Endothelial cell of umbilical vein (primary cell): ENCODE results near the gene CELSR3. TPM values are rescaled to one million over a fixed set of nuclear protein-coding genes. Genes with fewer than 3 reads are reported as not detected.

Source experiments
- BruUV-seq: library from RNA; stranded (reverse); fragments of 400-500 nt; replicated peaks from 2 replicates; lab custom pipeline; 2021; lab: Mats Ljungman, UMichigan
- CTCF ChIA-PET: fragments of 300-600, 350-600 bp; sonication (Branson Sonifier 250); formaldehyde crosslinking; loops from one replicate; lab custom pipeline; 2021; ENCODE audit warnings: antibody characterized with exemption, inconsistent platforms; lab: Charles Lee
- POLR2A ChIA-PET: fragments of 300-600, 350-600 bp; sonication (Branson Sonifier 250); formaldehyde crosslinking; loops from one replicate; lab custom pipeline; 2021; ENCODE audit warnings: antibody characterized with exemption, inconsistent platforms; lab: Charles Lee
- DNase-seq: peaks from one replicate; pipeline ENCODE4 v3.0.0-alpha.2; 2011; ENCODE audit warnings: low read depth, low spot score
- FAIRE-seq: peaks from 2 replicates; lab custom pipeline; 2011; peaks lifted over from hg19 to GRCh38; lab: Jason Lieb, UNC
- H2AFZ ChIP-seq: 2 replicates; pipeline ENCODE4 v1.6.0; 2012; ENCODE audit warnings: low read depth, low read length, control low read depth, inconsistent platforms
- H3K27ac ChIP-seq: 2 replicates; pipeline ENCODE4 v1.5.1; 2011; ENCODE audit warnings: low read depth, mild to moderate bottlenecking, control low read depth, low read length, moderate library complexity; ENCODE audit not compliant: insufficient read depth
- H3K27me3 ChIP-seq, 2 experiments: 2 replicates each; pipeline versions ENCODE4 v1.6.0 to v1.6.1; 2011; ENCODE audit warnings: low read length in 2 of 2, mixed read lengths in 1 of 2; ENCODE audit not compliant: control insufficient read depth in 2 of 2, insufficient read depth in 2 of 2
- H3K36me3 ChIP-seq, 2 experiments: 2 replicates in 1 of 2; 3 replicates in 1 of 2; pipeline ENCODE4 v1.5.1; 2011; ENCODE audit warnings: low read length in 2 of 2, mild to moderate bottlenecking in 1 of 2, moderate library complexity in 1 of 2; ENCODE audit not compliant: control insufficient read depth in 2 of 2, insufficient read depth in 2 of 2; ENCODE audit errors: extremely low read depth in 1 of 2
- H3K4me1 ChIP-seq: 3 replicates; pipeline ENCODE4 v1.5.1; 2011; ENCODE audit warnings: mild to moderate bottlenecking, low read length; ENCODE audit not compliant: control insufficient read depth, insufficient read depth; ENCODE audit errors: extremely low read depth
- H3K4me2 ChIP-seq: 2 replicates; pipeline ENCODE4 v1.6.1; 2011; ENCODE audit warnings: low read length, control low read depth, mixed read lengths; ENCODE audit not compliant: insufficient read depth
- H3K4me3 ChIP-seq, 3 experiments: fragments of 200-600 bp in 1 of 3; sonication (generic), shearing (Covaris generic) in 1 of 3; replicated peaks in 1 of 3; 2 replicates each; pipeline ENCODE4 v1.5.1; 2011 to 2016; ENCODE audit warnings: control low read depth in 3 of 3, low read length in 3 of 3, mild to moderate bottlenecking in 2 of 3, inconsistent platforms in 1 of 3, low read depth in 1 of 3, moderate library complexity in 1 of 3; ENCODE audit not compliant: insufficient read depth in 1 of 3
- H3K79me2 ChIP-seq: 2 replicates; pipeline ENCODE4 v1.6.0; 2012; ENCODE audit warnings: low read length, inconsistent platforms; ENCODE audit not compliant: control insufficient read depth, insufficient read depth
- H3K9ac ChIP-seq: replicated peaks from 2 replicates; pipeline ENCODE3; 2011; ENCODE audit warnings: low read length, control low read depth; ENCODE audit not compliant: insufficient read depth; ENCODE audit errors: extremely low read depth
- H3K9me1 ChIP-seq: replicated peaks from 3 replicates; pipeline ENCODE4 v1.6.0; 2011; ENCODE audit warnings: mild to moderate bottlenecking, low read length; ENCODE audit not compliant: control insufficient read depth, insufficient read depth; ENCODE audit errors: extremely low read depth
- H3K9me3 ChIP-seq: replicated peaks from 2 replicates; pipeline ENCODE4 v1.5.1; 2012; ENCODE audit warnings: low read length, inconsistent platforms; ENCODE audit not compliant: control insufficient read depth, insufficient read depth
- H4K20me1 ChIP-seq: replicated peaks from 2 replicates; pipeline ENCODE3; 2011; ENCODE audit warnings: mild to moderate bottlenecking, low read length; ENCODE audit not compliant: control insufficient read depth, insufficient read depth; ENCODE audit errors: extremely low read depth
- EZH2 ChIP-seq: IDR thresholded peaks from 2 replicates; pipeline ENCODE4 v1.6.1; 2012; ENCODE audit warnings: borderline replicate concordance, low read depth, mild to moderate bottlenecking, moderate library complexity, low read length, inconsistent platforms; ENCODE audit not compliant: severe bottlenecking
- FOS ChIP-seq: IDR thresholded peaks from 2 replicates; pipeline ENCODE4 v1.6.1; 2011; ENCODE audit warnings: mild to moderate bottlenecking, low read length, moderate library complexity, borderline replicate concordance; ENCODE audit not compliant: insufficient read depth
- GATA2 ChIP-seq: IDR thresholded peaks from 2 replicates; pipeline ENCODE4 v1.7.0; 2011; ENCODE audit warnings: low read depth, mild to moderate bottlenecking, moderate library complexity, mixed read lengths, low read length; ENCODE audit not compliant: insufficient read length, insufficient read depth
- JUN ChIP-seq: IDR thresholded peaks from 2 replicates; pipeline ENCODE4 v1.6.1; 2011; ENCODE audit warnings: borderline replicate concordance, low read depth; ENCODE audit not compliant: insufficient read length, insufficient read depth
- MYC ChIP-seq: IDR thresholded peaks from one replicate; pipeline ENCODE4 v1.6.1; 2011; ENCODE audit warnings: mild to moderate bottlenecking, low read depth, low read length
- POLR2A ChIP-seq: IDR thresholded peaks from 2 replicates; pipeline ENCODE4 v1.6.1; 2012; ENCODE audit warnings: low read depth, mild to moderate bottlenecking, control low read depth, low read length
- POLR2AphosphoS5 ChIP-seq: IDR thresholded peaks from 2 replicates; pipeline ENCODE4 v1.6.1; 2012; ENCODE audit warnings: low read depth, mild to moderate bottlenecking, control low read depth, low read length, moderate library complexity; ENCODE audit not compliant: insufficient read depth
- dilution Hi-C: fragments of 300-500 bp; cut with MboI; formaldehyde crosslinking; loops from one replicate; pipeline ENCODE4 v1.15.0; 2019; ENCODE audit warnings: low sequenced_read_pairs; ENCODE audit not compliant: extremely low pct_ligation_motif_present
- intact Hi-C: fragments of 100-400 bp; cut with micrococcal nuclease; formaldehyde crosslinking; loops from one replicate; pipeline ENCODE4 v1.10.0; 2022
- polyA plus RNA-seq, 4 experiments: library from polyadenylated mRNA; depleted of rRNA in 3 of 4; stranded (reverse) in 3 of 4; unstranded in 1 of 4; fragments of >200 nt; gene quantifications; 2 replicates each; pipeline versions ENCODE4 v1.2.1 to v1.2.3, GENCODE V29; 2011 to 2012; ENCODE audit warnings: missing spikeins in 1 of 4
- total RNA-seq: library from RNA; stranded (reverse); gene quantifications from 2 replicates; pipeline ENCODE4 v1.2.3, GENCODE V29; 2021
- TF ChIP-seq, protein P1 (sequence below): IDR thresholded peaks from 2 replicates; pipeline ENCODE4 v1.6.1; 2011; ENCODE audit not compliant: insufficient read depth, insufficient read length
- TF ChIP-seq, protein P2 (sequence below), 2 donors: IDR thresholded peaks; 1 replicate in 1 of 2; 2 replicates in 1 of 2; pipeline ENCODE4 v1.5.1; 2011; ENCODE audit warnings: low read length in 2 of 2, mild to moderate bottlenecking in 2 of 2, moderate library complexity in 2 of 2, control low read depth in 1 of 2, inconsistent platforms in 1 of 2, low read depth in 1 of 2; ENCODE audit not compliant: insufficient read depth in 1 of 2; ENCODE audit errors: extremely low read depth in 1 of 2

The CELSR3 gene
- total and polyA plus RNA-seq, 2 donors (not counting 3 experiments of a cell fraction or from before 2014, with no cell fraction given), result 0.25 to 0.71 TPM

DNA sequence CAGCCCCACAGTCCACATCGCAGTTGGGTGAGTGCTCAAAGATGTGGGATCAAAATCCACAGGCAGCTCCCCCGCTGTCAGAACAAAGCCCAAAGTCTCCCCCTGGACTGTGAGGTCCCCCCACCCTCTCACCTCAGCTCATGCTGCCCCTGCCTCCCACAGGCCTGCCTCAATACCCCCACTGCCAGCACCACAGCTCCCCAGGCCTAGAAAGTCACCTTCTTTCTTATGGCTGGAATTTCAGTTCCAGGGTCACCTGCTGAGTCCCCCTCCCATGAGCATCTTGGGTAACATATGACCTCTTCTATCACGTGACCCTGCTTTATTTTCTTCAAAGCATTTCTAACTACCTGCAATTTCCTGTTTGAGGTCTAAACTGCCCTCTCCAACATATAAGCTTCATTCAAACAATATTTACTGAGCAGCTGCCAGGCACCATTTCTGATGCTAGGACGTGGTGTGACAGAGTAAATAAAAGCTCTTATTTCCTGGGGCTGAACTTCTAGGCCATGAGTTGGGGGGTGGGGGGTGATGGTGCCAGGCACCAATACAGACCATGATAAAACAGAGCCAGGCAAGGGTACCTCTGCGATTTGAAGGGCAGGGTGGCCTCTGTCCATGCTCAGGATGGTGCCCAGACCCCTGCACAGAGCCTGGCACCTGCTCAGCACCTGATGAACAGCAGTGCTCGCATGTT is 38.7 kb downstream of the CELSR3 start:
- no peaks in the 10 kb centered on the region for H4K20me1 ChIP-seq
- no peaks in the 10 kb centered on the region for H3K9me3 ChIP-seq
- ChIA-PET POLR2A (no interaction called here), CTCF (interaction anchor here (1.3 to 4.0 kb wide), 3 partner anchors 11 to 15 kb away, joined by 4 to 18 read pairs (median 6); partner anchors contain the start of genes SLC26A6 and UQCRC1)
- no peak overlapping the region for H3K27ac ChIP-seq
- peaks cover 0 to 18% of the 10 kb centered on the region in 2 experiments for H3K36me3 ChIP-seq
- H3K27me3 ChIP-seq, result no peaks in the 10 kb centered on the region
- no peak overlapping the region for H3K9ac ChIP-seq
- H3K4me3 ChIP-seq, result no peak overlapping the region
- no peak for TF ChIP-seq POLR2AphosphoS5
- no peak for TF ChIP-seq JUN
- no peak for TF ChIP-seq MYC
- no peak for TF ChIP-seq EZH2
- H2AFZ ChIP-seq, result no peak overlapping the region
- intact Hi-C loops, result no loop called here
- dilution Hi-C loops, result no loop called here
- no peaks in the 10 kb centered on the region for H3K9me1 ChIP-seq
- FAIRE-seq, result no peak
- H3K4me1 ChIP-seq, result no peaks in the 10 kb centered on the region
- no peaks in the 10 kb centered on the region for H3K79me2 ChIP-seq
- DNase-seq, result no peak
- BruUV-seq, result no TSS peak
- H3K4me2 ChIP-seq, result no peak overlapping the region

DNA sequence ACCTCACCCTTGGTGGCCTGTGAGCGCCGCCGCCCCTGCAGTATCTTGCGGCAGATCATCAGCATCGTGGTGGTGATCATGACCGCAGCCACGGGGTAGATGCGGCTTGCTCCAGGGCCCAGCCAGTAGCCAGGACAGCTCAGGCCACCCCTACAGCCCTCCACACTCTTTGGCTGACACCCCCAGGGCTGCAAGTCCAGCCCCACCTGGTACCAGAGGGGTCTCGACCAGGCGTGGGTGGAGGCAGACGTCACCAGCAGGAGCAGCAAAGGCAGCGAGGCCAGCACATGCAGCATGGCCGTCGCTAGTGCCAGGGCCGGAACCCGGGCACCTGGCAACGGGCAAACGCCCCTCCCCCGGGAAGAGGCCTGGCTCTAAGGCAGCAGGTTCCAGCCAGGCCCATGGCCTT is 41.2 kb downstream of the CELSR3 start, which contains the start of gene TMEM89:
TSS of gene TMEM89 (minus strand) at position 309 of the 409 bp plus-strand sequence. CDS start at position 296, 13 bp downstream.
- Histone ChIP-seq H3K4me2 (no peak within 1 kb of the TSS), H2AFZ (no peak within 1 kb of the TSS), H3K79me2 (no peaks in the 10 kb centered on the region), H3K27me3 (no peaks in the 10 kb centered on the region), H3K9me3 (peaks cover 4% of the 10 kb centered on the region), H3K9ac (no peak within 1 kb of the TSS), H3K4me1 (no peaks in the 10 kb centered on the region), H4K20me1 (no peaks in the 10 kb centered on the region), H3K9me1 (no peaks in the 10 kb centered on the region), H3K27ac (no peak within 1 kb of the TSS), H3K36me3 (peaks cover 0 to 5% of the 10 kb centered on the region in 2 experiments), H3K4me3 (no peak within 1 kb of the TSS)
- ChIA-PET CTCF (no interaction called here), POLR2A (no interaction called here)
- BruUV-seq, result no TSS peak
- FAIRE-seq (no peak), DNase-seq (no peak)
- dilution Hi-C loops (no loop called here), intact Hi-C loops (no loop called here)
- TF ChIP-seq MYC, result no peak
- TF ChIP-seq POLR2AphosphoS5, result no peak
- no peak for TF ChIP-seq JUN
- TF ChIP-seq, protein P1, sequence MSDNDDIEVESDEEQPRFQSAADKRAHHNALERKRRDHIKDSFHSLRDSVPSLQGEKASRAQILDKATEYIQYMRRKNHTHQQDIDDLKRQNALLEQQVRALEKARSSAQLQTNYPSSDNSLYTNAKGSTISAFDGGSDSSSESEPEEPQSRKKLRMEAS, result no peak
- TF ChIP-seq FOS, result no peak
- TF ChIP-seq GATA2, result no peak
- TF ChIP-seq EZH2, result no peak
- TF ChIP-seq, protein P2, sequence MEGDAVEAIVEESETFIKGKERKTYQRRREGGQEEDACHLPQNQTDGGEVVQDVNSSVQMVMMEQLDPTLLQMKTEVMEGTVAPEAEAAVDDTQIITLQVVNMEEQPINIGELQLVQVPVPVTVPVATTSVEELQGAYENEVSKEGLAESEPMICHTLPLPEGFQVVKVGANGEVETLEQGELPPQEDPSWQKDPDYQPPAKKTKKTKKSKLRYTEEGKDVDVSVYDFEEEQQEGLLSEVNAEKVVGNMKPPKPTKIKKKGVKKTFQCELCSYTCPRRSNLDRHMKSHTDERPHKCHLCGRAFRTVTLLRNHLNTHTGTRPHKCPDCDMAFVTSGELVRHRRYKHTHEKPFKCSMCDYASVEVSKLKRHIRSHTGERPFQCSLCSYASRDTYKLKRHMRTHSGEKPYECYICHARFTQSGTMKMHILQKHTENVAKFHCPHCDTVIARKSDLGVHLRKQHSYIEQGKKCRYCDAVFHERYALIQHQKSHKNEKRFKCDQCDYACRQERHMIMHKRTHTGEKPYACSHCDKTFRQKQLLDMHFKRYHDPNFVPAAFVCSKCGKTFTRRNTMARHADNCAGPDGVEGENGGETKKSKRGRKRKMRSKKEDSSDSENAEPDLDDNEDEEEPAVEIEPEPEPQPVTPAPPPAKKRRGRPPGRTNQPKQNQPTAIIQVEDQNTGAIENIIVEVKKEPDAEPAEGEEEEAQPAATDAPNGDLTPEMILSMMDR (IDR thresholded peaks at IDR 0.05; ENCODE audit: extremely low read depth in 1 of 2, insufficient read depth in 1 of 2, low read depth in 1 of 2, low read length in 2 of 2), result no peak
- TF ChIP-seq POLR2A, result no peak
